Vagina (tissue), 2 donors: Measurements from ENCODE around the gene NAA80. TPM values are rescaled to one million over a fixed set of nuclear protein-coding genes. Genes with fewer than 3 reads are reported as not detected.
A peak's percentile ranks its signal among the peaks of the same experiment; 100 is the strongest.
"Not testable (repeated sequence)": the region's sequence is repeated elsewhere in the genome, so short reads cannot be mapped to it uniquely, and the experiment has no call there.

Source experiments
- DNase-seq, 2 donors: peaks; one replicate each; pipeline ENCODE4 v3.0.0-alpha.2; 2017; ENCODE audit errors: extremely low spot score in 2 of 2
- H3K27ac ChIP-seq: fragments of 200-600 bp; sonication (generic); one replicate; pipeline ENCODE4 v1.5.1; 2019
- H3K27me3 ChIP-seq: fragments of 200-600 bp; sonication (generic); one replicate; pipeline ENCODE4 v1.5.1; 2019
- H3K36me3 ChIP-seq, 2 donors: fragments of 200-600 bp; sonication (generic); one replicate each; pipeline ENCODE4 v1.5.1; 2017 to 2019
- H3K4me1 ChIP-seq: fragments of 200-600 bp; sonication (generic); one replicate; pipeline ENCODE4 v1.5.1; 2019
- H3K4me3 ChIP-seq, 2 donors: fragments of 200-600 bp; sonication (generic); 1 replicate in 1 of 2; 2 replicates in 1 of 2; pipeline ENCODE4 v1.5.1; 2016 to 2019
- H3K9me3 ChIP-seq: fragments of 200-600 bp; sonication (generic); one replicate; pipeline ENCODE4 v1.5.1; 2019
- CTCF ChIP-seq, 3 experiments: fragments of 450-650 bp in 2 of 3; fragments of 200-600 bp in 1 of 3; sonication (generic) in 1 of 3; IDR thresholded peaks; one replicate each; pipeline ENCODE4 v1.5.1; 2017 to 2019; ENCODE audit warnings: antibody characterized with exemption in 3 of 3, mild to moderate bottlenecking in 2 of 3, moderate library complexity in 2 of 3
- POLR2A ChIP-seq, 2 donors: fragments of 450-650 bp; IDR thresholded peaks; one replicate each; pipeline ENCODE4 v1.6.1; 2017; ENCODE audit warnings: antibody characterized with exemption in 2 of 2, mild to moderate bottlenecking in 2 of 2, moderate library complexity in 2 of 2
- POLR2AphosphoS5 ChIP-seq, 2 donors: sonication (generic); formaldehyde crosslinking; IDR thresholded peaks; one replicate each; pipeline ENCODE4 v1.9.0; 2017; ENCODE audit warnings: antibody characterized with exemption in 2 of 2, mild to moderate bottlenecking in 2 of 2, low read depth in 1 of 2; ENCODE audit not compliant: insufficient read depth in 1 of 2
- intact Hi-C: fragments of 100-400 bp; cut with DNase I; formaldehyde crosslinking; loops from one replicate; pipeline ENCODE4 v1.15.1; 2023
- total RNA-seq: library from RNA; depleted of rRNA; stranded (reverse); fragments of >200 nt; gene quantifications from one replicate; pipeline ENCODE4 v1.2.3, GENCODE V29; 2016

NAA80 gene
- total RNA-seq, 1 donor from 2014 or later = 10.1 TPM

- H3K27ac ChIP-seq = peak overlapping the region; percentile 74
- no peak overlapping the region for H3K4me3 ChIP-seq
- H3K9me3 ChIP-seq = no peaks in the 10 kb centered on the region
- H3K4me1 ChIP-seq = peaks cover 69% of the 10 kb centered on the region
- DNase-seq = no peak
- intact Hi-C loops = no loop called here
- peaks cover 0 to 12% of the 10 kb centered on the region in 2 donors for H3K36me3 ChIP-seq
- no peaks in the 10 kb centered on the region for H3K27me3 ChIP-seq
- TF ChIP-seq POLR2A (IDR thresholded peaks at IDR 0.05) = no peak
- peak; percentile 61 to 73 for TF ChIP-seq POLR2AphosphoS5 (IDR thresholded peaks at IDR 0.05; ENCODE audit: insufficient read depth in 1 of 2, low read depth in 1 of 2)
- no peak for TF ChIP-seq CTCF (IDR thresholded peaks at IDR 0.05)
These were observed 17.5 kb upstream of the NAA80 start for GRCh38 chr3:50316657-50317242.

GRCh38 chr3:50314816-50315215 lies 15.6 kb upstream of the NAA80 start:
- Histone ChIP-seq H3K36me3 (peaks cover 0 to 12% of the 10 kb centered on the region in 2 donors), H3K4me3 (no peak overlapping the region), H3K9me3 (no peaks in the 10 kb centered on the region), H3K27me3 (no peaks in the 10 kb centered on the region), H3K27ac (peak overlapping the region; percentile 63), H3K4me1 (peaks cover 59% of the 10 kb centered on the region)
- no peak for DNase-seq
- TF ChIP-seq CTCF (IDR thresholded peaks at IDR 0.05) (no peak), POLR2AphosphoS5 (IDR thresholded peaks at IDR 0.05; ENCODE audit: insufficient read depth in 1 of 2, low read depth in 1 of 2) (peak in 1 of 2 donors; percentile 4), POLR2A (IDR thresholded peaks at IDR 0.05) (no peak)
- intact Hi-C loops = no loop called here

- TF ChIP-seq POLR2AphosphoS5 (IDR thresholded peaks at IDR 0.05; ENCODE audit: insufficient read depth in 1 of 2, low read depth in 1 of 2) (peak in 1 of 2 donors; percentile 12), POLR2A (IDR thresholded peaks at IDR 0.05) (no peak), CTCF (IDR thresholded peaks at IDR 0.05) (no peak)
- peak overlapping the region; percentile 63 for H3K27ac ChIP-seq
- no peak overlapping the region for H3K4me3 ChIP-seq
- DNase-seq = no peak
- no peaks in the 10 kb centered on the region for H3K27me3 ChIP-seq
- no peaks in the 10 kb centered on the region for H3K9me3 ChIP-seq
- peaks cover 0 to 9% of the 10 kb centered on the region in 2 donors for H3K36me3 ChIP-seq
- H3K4me1 ChIP-seq = peaks cover 59% of the 10 kb centered on the region
- intact Hi-C loops = no loop called here
These were observed 15.1 kb upstream of the NAA80 start for GRCh38 chr3:50314342-50314741.

- H3K36me3 ChIP-seq, H3K9me3 ChIP-seq, DNase-seq, intact Hi-C loops, H3K27ac ChIP-seq, H3K27me3 ChIP-seq: not testable (repeated sequence)
- Histone ChIP-seq H3K4me1 (peaks cover 36% of the 10 kb centered on the region), H3K4me3 (peak overlapping the region in 1 of 2 donors; percentile 25)
These were observed 12.8 kb upstream of the NAA80 start for GRCh38 chr3:50312041-50312440.

GRCh38 chr3:50304601-50305000 lies 5.4 kb upstream of the NAA80 start:
- Histone ChIP-seq H3K27ac (no peak overlapping the region), H3K4me1 (peaks cover 40% of the 10 kb centered on the region), H3K4me3 (no peak overlapping the region), H3K9me3 (no peaks in the 10 kb centered on the region), H3K27me3 (no peaks in the 10 kb centered on the region), H3K36me3 (no peaks in the 10 kb centered on the region)
- peak in 1 of 2 donors; percentile 82 for DNase-seq
- intact Hi-C loops = no loop called here
- TF ChIP-seq POLR2AphosphoS5 (IDR thresholded peaks at IDR 0.05; ENCODE audit: insufficient read depth in 1 of 2, low read depth in 1 of 2) (no peak), POLR2A (IDR thresholded peaks at IDR 0.05) (no peak), CTCF (IDR thresholded peaks at IDR 0.05) (no peak)
